GM23338 (cell line): Measurements from ENCODE around the gene DAPK1. TPM values are rescaled to one million over a fixed set of nuclear protein-coding genes. Genes with fewer than 3 reads are reported as not detected.

Source experiments
- ATAC-seq: fragments of 200-7000 bp; cut with Tn5 transposase; 3 replicates; pipeline ENCODE4 v1.9.1; 2020
- DNase-seq: peaks from one replicate; pipeline ENCODE4 v3.0.0-alpha.2; 2015; ENCODE audit warnings: low spot score
- H2AFZ ChIP-seq: fragments of 200-600 bp; sonication (generic); 2 replicates; pipeline ENCODE4 v1.8.0; 2016; ENCODE audit warnings: antibody characterized with exemption, mild to moderate bottlenecking, moderate library complexity
- H3F3A ChIP-seq: fragments of 200-600 bp; sonication (generic); replicated peaks from 2 replicates; pipeline ENCODE4 v1.8.0; 2017; ENCODE audit warnings: antibody characterized with exemption, mixed run types, low read depth
- H3K27ac ChIP-seq: fragments of 200-600 bp; sonication (generic); 2 replicates; pipeline ENCODE4 v1.6.1; 2016; ENCODE audit warnings: low read depth
- H3K27me3 ChIP-seq: fragments of 200-600 bp; sonication (generic); 2 replicates; pipeline ENCODE4 v1.8.0; 2016; ENCODE audit warnings: mild to moderate bottlenecking, mixed run types, moderate library complexity; ENCODE audit not compliant: insufficient read depth
- H3K36me3 ChIP-seq: fragments of 200-600 bp; sonication (generic); 2 replicates; pipeline ENCODE4 v1.8.0; 2016; ENCODE audit warnings: mild to moderate bottlenecking; ENCODE audit not compliant: insufficient read depth
- H3K4me1 ChIP-seq: fragments of 200-600 bp; sonication (generic); 2 replicates; pipeline ENCODE4 v1.8.0; 2016; ENCODE audit warnings: mild to moderate bottlenecking, moderate library complexity; ENCODE audit not compliant: insufficient read depth
- H3K4me2 ChIP-seq: fragments of 200-600 bp; sonication (generic); 2 replicates; pipeline ENCODE4 v1.7.1; 2017; ENCODE audit warnings: mixed run types
- H3K4me3 ChIP-seq: fragments of 200-600 bp; sonication (generic); 2 replicates; pipeline ENCODE4 v1.6.1; 2016; ENCODE audit warnings: mixed run types
- H3K79me2 ChIP-seq: fragments of 200-600 bp; sonication (generic); replicated peaks from 2 replicates; pipeline ENCODE4 v1.8.0; 2017; ENCODE audit warnings: mild to moderate bottlenecking; ENCODE audit not compliant: insufficient read depth
- H3K9me2 ChIP-seq: fragments of 200-600 bp; sonication (generic); 2 replicates; pipeline ENCODE4 v1.8.0; 2017; ENCODE audit not compliant: insufficient read depth
- H4K20me1 ChIP-seq: fragments of 200-600 bp; sonication (generic); replicated peaks from 2 replicates; pipeline ENCODE4 v1.8.0; 2017; ENCODE audit warnings: mild to moderate bottlenecking; ENCODE audit not compliant: insufficient read depth
- H3K27ac Mint-ChIP-seq: 2 replicates; pipeline ENCODE4 v1.8.0; 2020; ENCODE audit warnings: inconsistent platforms, mild to moderate bottlenecking, moderate library complexity, mixed read lengths
- H3K27me3 Mint-ChIP-seq: 3 replicates; pipeline ENCODE4 v1.8.0; 2022; ENCODE audit warnings: low read depth, mild to moderate bottlenecking, moderate library complexity, mixed read lengths, inconsistent platforms; ENCODE audit not compliant: insufficient read depth, poor library complexity
- H3K36me3 Mint-ChIP-seq: 3 replicates; pipeline ENCODE4 v1.8.0; 2021; ENCODE audit warnings: low read depth, mild to moderate bottlenecking, inconsistent platforms, moderate library complexity, mixed read lengths
- H3K4me1 Mint-ChIP-seq: 3 replicates; pipeline ENCODE4 v1.8.0; 2020; ENCODE audit warnings: mild to moderate bottlenecking, inconsistent platforms, mixed read lengths
- H3K4me3 Mint-ChIP-seq: 3 replicates; pipeline ENCODE4 v1.8.0; 2021; ENCODE audit warnings: moderate library complexity, mild to moderate bottlenecking, inconsistent platforms, mixed read lengths
- H3K9me3 Mint-ChIP-seq: 3 replicates; pipeline ENCODE4 v1.8.0; 2020; ENCODE audit warnings: moderate library complexity, mild to moderate bottlenecking, inconsistent platforms, mixed read lengths
- CREB1 ChIP-seq: fragments of 250-450 bp; sonication (Bioruptor Pico); IDR thresholded peaks from 2 replicates; pipeline ENCODE4 v1.5.0; 2020; ENCODE audit warnings: low read depth, mild to moderate bottlenecking, moderate library complexity
- CTCF ChIP-seq, 2 experiments: fragments of 200-600 bp in 1 of 2; sonication (generic) in 1 of 2; conservative IDR thresholded peaks; 2 replicates each; pipeline versions ENCODE4 v1.5.1 to v1.6.1; 2016 to 2017; ENCODE audit warnings: antibody characterized with exemption in 2 of 2, low read depth in 2 of 2, mild to moderate bottlenecking in 2 of 2, moderate library complexity in 1 of 2
- ETS1 ChIP-seq: IDR thresholded peaks from 2 replicates; pipeline ENCODE4 v1.6.1; 2016; ENCODE audit warnings: antibody characterized with exemption
- EZH2 ChIP-seq: fragments of 200-600 bp; sonication (generic); IDR thresholded peaks from one replicate; pipeline ENCODE4 v1.8.0; 2017; ENCODE audit warnings: antibody characterized with exemption, mild to moderate bottlenecking, low read depth; ENCODE audit not compliant: unreplicated experiment
- EZH2phosphoT487 ChIP-seq: fragments of 200-600 bp; sonication (generic); IDR thresholded peaks from one replicate; pipeline ENCODE4 v1.8.1; 2018; ENCODE audit warnings: antibody characterized with exemption; ENCODE audit not compliant: unreplicated experiment
- JUNB ChIP-seq: IDR thresholded peaks from one replicate; pipeline ENCODE4 v1.6.1; 2016; ENCODE audit warnings: antibody characterized with exemption; ENCODE audit not compliant: unreplicated experiment
- NANOG ChIP-seq: IDR thresholded peaks from 2 replicates; pipeline ENCODE4 v1.6.1; 2016; ENCODE audit warnings: antibody characterized with exemption, borderline replicate concordance
- POLR2AphosphoS5 ChIP-seq: IDR thresholded peaks from 2 replicates; pipeline ENCODE4 v1.6.1; 2016; ENCODE audit warnings: antibody characterized with exemption, low read depth
- REST ChIP-seq: IDR thresholded peaks from one replicate; pipeline ENCODE4 v1.6.1; 2018; ENCODE audit warnings: antibody characterized with exemption; ENCODE audit not compliant: unreplicated experiment
- STAT1 ChIP-seq: IDR thresholded peaks from one replicate; pipeline ENCODE4 v1.6.1; 2016; ENCODE audit warnings: antibody characterized with exemption; ENCODE audit not compliant: unreplicated experiment
- ZNF114 ChIP-seq: fragments of 250-450 bp; sonication (Bioruptor Pico); IDR thresholded peaks from 2 replicates; pipeline ENCODE4 v1.5.0; 2020; ENCODE audit warnings: mild to moderate bottlenecking, moderate library complexity
- ZNF331 ChIP-seq: fragments of 250-450 bp; sonication (Bioruptor Pico); IDR thresholded peaks from 2 replicates; pipeline ENCODE4 v1.5.0; 2020; ENCODE audit warnings: low read depth, mild to moderate bottlenecking, moderate library complexity
- ZNF462 ChIP-seq: fragments of 250-450 bp; sonication (Bioruptor Pico); IDR thresholded peaks from 2 replicates; pipeline ENCODE4 v1.5.0; 2020; ENCODE audit warnings: mild to moderate bottlenecking, moderate library complexity
- polyA plus RNA-seq: library from polyadenylated mRNA; unstranded; fragments of >200 nt; fragmentation: Nextera tagmentation; extraction: Ambion mirVana; gene quantifications from 2 replicates; pipeline ENCODE4 v1.2.1, GENCODE V29; 2016
- total RNA-seq: library from RNA; depleted of rRNA; stranded (reverse); fragments of >200 nt; shearing (Covaris generic); gene quantifications from 2 replicates; pipeline ENCODE4 v1.2.3, GENCODE V29; 2014

The DAPK1 gene
- total and polyA plus RNA-seq, 2 experiments from 2014 or later: 37.0 to 134 TPM

GRCh38 chr9:87541663-87542062 lies 44.0 kb downstream of the DAPK1 start:
- Mint-ChIP-seq H3K9me3 (no peaks in the 10 kb centered on the region; the same call in 2 of the 3 replicates), H3K4me3 (no peak overlapping the region)

More at GRCh38 chr9:87541663-87542062, 44.0 kb downstream of the DAPK1 start:
- DNase-seq (no peak), ATAC-seq (no peak)
- H3K4me3 ChIP-seq: no peak overlapping the region
- TF ChIP-seq NANOG: no peak
- TF ChIP-seq REST: no peak
- no peak for TF ChIP-seq STAT1
- no peak for TF ChIP-seq ZNF462 (CRISPR knock-in tag)
- no peak for TF ChIP-seq ETS1
- no peak for TF ChIP-seq EZH2
- TF ChIP-seq CTCF (conservative IDR thresholded peaks at IDR 0.05; ENCODE audit: low read depth in 2 of 2): no peak
- TF ChIP-seq ZNF114 (CRISPR knock-in tag): no peak
- TF ChIP-seq EZH2phosphoT487: no peak
- no peak for TF ChIP-seq ZNF331
- TF ChIP-seq CREB1 (CRISPR knock-in tag): no peak
- TF ChIP-seq JUNB: no peak
- TF ChIP-seq POLR2AphosphoS5: no peak
- Mint-ChIP-seq H3K27ac (peak overlapping the region; percentile 6; the same call in 1 of the 2 replicates), H3K27me3 (peaks cover 2% of the 10 kb centered on the region), H3K36me3 (peaks cover 27% of the 10 kb centered on the region), H3K4me1 (peaks cover 25% of the 10 kb centered on the region)
- H4K20me1 ChIP-seq: peaks cover 25% of the 10 kb centered on the region
- no peak overlapping the region for H2AFZ ChIP-seq
- H3K4me2 ChIP-seq: no peak overlapping the region
- H3K27me3 ChIP-seq: no peaks in the 10 kb centered on the region
- H3F3A ChIP-seq: peaks cover 4% of the 10 kb centered on the region; the same call in 1 of the 2 replicates
- H3K36me3 ChIP-seq: no peaks in the 10 kb centered on the region
- H3K9me2 ChIP-seq: no peaks in the 10 kb centered on the region
- H3K27ac ChIP-seq: no peak overlapping the region
- peaks cover 86% of the 10 kb centered on the region for H3K79me2 ChIP-seq
- H3K4me1 ChIP-seq: peaks cover 24% of the 10 kb centered on the region
